GM20431 (cell line): ENCODE results near the gene TRIM26.
"Not testable (repeated sequence)": the region's sequence is repeated elsewhere in the genome, so short reads cannot be mapped to it uniquely, and the experiment has no call there.

Experiments used
- in situ Hi-C: fragments of 300-500 bp; cut with MseI, MboI; formaldehyde crosslinking; loops from one replicate; pipeline ENCODE4 v1.15.0; 2020; ENCODE audit warnings: low sequenced_read_pairs; ENCODE audit not compliant: unreplicated experiment

Gene TRIM26

GRCh38 chr6:30172681-30173080, 40.5 kb downstream of the TRIM26 start:
- in situ Hi-C loops = no loop called here

GRCh38 chr6:30171677-30172471, 41.3 kb downstream of the TRIM26 start:
- in situ Hi-C loops = no loop called here

GRCh38 chr6:30169658-30170614, 43.3 kb downstream of the TRIM26 start:
- in situ Hi-C loops = no loop called here

- in situ Hi-C loops = no loop called here
Measured at GRCh38 chr6:30168741-30169140, 44.5 kb downstream of the TRIM26 start.

- in situ Hi-C loops = no loop called here
Measured at GRCh38 chr6:30167101-30167500, 46.1 kb downstream of the TRIM26 start.

- in situ Hi-C loops = not testable (repeated sequence)
Measured at GRCh38 chr6:30165238-30165637, 48.0 kb downstream of the TRIM26 start.

- in situ Hi-C loops = no loop called here
Measured at GRCh38 chr6:30164714-30165113, 48.5 kb downstream of the TRIM26 start.

- in situ Hi-C loops = no loop called here
Measured at GRCh38 chr6:30163918-30164654, 49.1 kb downstream of the TRIM26 start.

GRCh38 chr6:30163090-30163917, 49.9 kb downstream of the TRIM26 start, which contains the start of gene TRIM15:
TSS of gene TRIM15 (plus strand) at chr6:30163546. CDS start at chr6:30163685, 139 bp downstream.
- in situ Hi-C loops = no loop called here

- in situ Hi-C loops = no loop called here
Measured at GRCh38 chr6:30162265-30163089, 50.7 kb downstream of the TRIM26 start.

- in situ Hi-C loops = no loop called here
Measured at GRCh38 chr6:30160785-30161531, 52.2 kb downstream of the TRIM26 start, which contains the start of gene TRIM10. TSS of gene TRIM10 (minus strand) at chr6:30161211. CDS start at chr6:30160858, 353 bp downstream.

- in situ Hi-C loops = no loop called here
Measured at GRCh38 chr6:30160008-30160784, 53.0 kb downstream of the TRIM26 start.

- in situ Hi-C loops = no loop called here
Measured at GRCh38 chr6:30158475-30159040, 54.6 kb downstream of the TRIM26 start.

- in situ Hi-C loops = no loop called here
Measured at GRCh38 chr6:30157999-30158398, 55.2 kb downstream of the TRIM26 start.

- in situ Hi-C loops = no loop called here
Measured at GRCh38 chr6:30157581-30157980, 55.6 kb downstream of the TRIM26 start.

- in situ Hi-C loops = no loop called here
Measured at GRCh38 chr6:30156774-30157173, 56.4 kb downstream of the TRIM26 start.

- in situ Hi-C loops = no loop called here
Measured at GRCh38 chr6:30156262-30156599, 57.0 kb downstream of the TRIM26 start.
